ENCODE results near the gene MDP1.
A peak's percentile ranks its signal among the peaks of the same experiment; 100 is the strongest.

Gene MDP1

GRCh38 chr14:24181371-24182077 lies 34.3 kb downstream of the MDP1 start:
- DNase-seq (ENCODE audit: low spot score) = no peak

- DNase-seq (ENCODE audit: low spot score) = peak; percentile 65
Observed at GRCh38 chr14:24179961-24180796, 35.7 kb downstream of the MDP1 start.

- no peak for DNase-seq (ENCODE audit: low spot score)
Observed at GRCh38 chr14:24179294-24179960, 36.4 kb downstream of the MDP1 start.

GRCh38 chr14:24178399-24179178 lies 37.3 kb downstream of the MDP1 start:
- DNase-seq (ENCODE audit: low spot score) = no peak

GRCh38 chr14:24177891-24178290 lies 38.0 kb downstream of the MDP1 start:
- no peak for DNase-seq (ENCODE audit: low spot score)

- DNase-seq (ENCODE audit: low spot score) = no peak
Observed at GRCh38 chr14:24177041-24177825, 38.6 kb downstream of the MDP1 start.

- no peak for DNase-seq (ENCODE audit: low spot score)
Observed at GRCh38 chr14:24176599-24176998, 39.3 kb downstream of the MDP1 start.

GRCh38 chr14:24172871-24173281 lies 43.0 kb downstream of the MDP1 start:
- DNase-seq (ENCODE audit: low spot score) = no peak

GRCh38 chr14:24172261-24172860 lies 43.5 kb downstream of the MDP1 start:
- DNase-seq (ENCODE audit: low spot score) = no peak

GRCh38 chr14:24171422-24172260 lies 44.2 kb downstream of the MDP1 start, which contains the start of gene REC8:
TSS of gene REC8 (plus strand) at chr14:24172080. CDS start at chr14:24172553, 473 bp downstream.
- no peak for DNase-seq (ENCODE audit: low spot score)

GRCh38 chr14:24167469-24168114 lies 48.3 kb downstream of the MDP1 start:
- DNase-seq (ENCODE audit: low spot score) = no peak

GRCh38 chr14:24165785-24166184 lies 50.1 kb downstream of the MDP1 start:
- DNase-seq (ENCODE audit: low spot score) = no peak

- no peak for DNase-seq (ENCODE audit: low spot score)
Observed at GRCh38 chr14:24164518-24164991, 51.3 kb downstream of the MDP1 start.
